ENCODE data around the gene HIVEP3.
A peak's percentile ranks its signal among the peaks of the same experiment; 100 is the strongest.

Gene HIVEP3

DNA sequence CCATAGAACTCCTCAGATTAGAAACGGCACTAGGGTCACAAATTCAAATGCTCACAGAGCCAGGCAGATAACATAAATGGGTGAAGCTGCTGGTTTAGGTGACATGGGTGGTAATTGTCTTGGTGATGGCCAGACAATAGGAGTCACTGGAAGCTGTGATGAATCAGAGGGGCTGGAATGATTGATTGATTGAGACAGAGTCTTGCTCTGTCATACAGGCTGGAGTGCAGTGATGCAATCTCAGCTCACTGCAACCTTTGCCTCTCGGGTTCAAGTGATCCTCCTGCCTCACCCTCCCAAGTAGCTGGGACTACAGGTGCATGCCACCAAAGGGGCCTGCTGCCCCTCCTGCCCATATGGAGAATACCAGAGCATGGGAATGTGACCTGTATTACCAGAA lies 63.0 kb downstream of the HIVEP3 start:
- DNase-seq (ENCODE audit: low read depth), result no peak
- no peak overlapping the region for H3K4me3 ChIP-seq (ENCODE audit: low read depth, low read length)
- TF ChIP-seq, protein P1, sequence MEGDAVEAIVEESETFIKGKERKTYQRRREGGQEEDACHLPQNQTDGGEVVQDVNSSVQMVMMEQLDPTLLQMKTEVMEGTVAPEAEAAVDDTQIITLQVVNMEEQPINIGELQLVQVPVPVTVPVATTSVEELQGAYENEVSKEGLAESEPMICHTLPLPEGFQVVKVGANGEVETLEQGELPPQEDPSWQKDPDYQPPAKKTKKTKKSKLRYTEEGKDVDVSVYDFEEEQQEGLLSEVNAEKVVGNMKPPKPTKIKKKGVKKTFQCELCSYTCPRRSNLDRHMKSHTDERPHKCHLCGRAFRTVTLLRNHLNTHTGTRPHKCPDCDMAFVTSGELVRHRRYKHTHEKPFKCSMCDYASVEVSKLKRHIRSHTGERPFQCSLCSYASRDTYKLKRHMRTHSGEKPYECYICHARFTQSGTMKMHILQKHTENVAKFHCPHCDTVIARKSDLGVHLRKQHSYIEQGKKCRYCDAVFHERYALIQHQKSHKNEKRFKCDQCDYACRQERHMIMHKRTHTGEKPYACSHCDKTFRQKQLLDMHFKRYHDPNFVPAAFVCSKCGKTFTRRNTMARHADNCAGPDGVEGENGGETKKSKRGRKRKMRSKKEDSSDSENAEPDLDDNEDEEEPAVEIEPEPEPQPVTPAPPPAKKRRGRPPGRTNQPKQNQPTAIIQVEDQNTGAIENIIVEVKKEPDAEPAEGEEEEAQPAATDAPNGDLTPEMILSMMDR (IDR thresholded peaks at IDR 0.05; ENCODE audit: insufficient read depth, low read depth, low read length, missing control alignments), result no peak

DNA sequence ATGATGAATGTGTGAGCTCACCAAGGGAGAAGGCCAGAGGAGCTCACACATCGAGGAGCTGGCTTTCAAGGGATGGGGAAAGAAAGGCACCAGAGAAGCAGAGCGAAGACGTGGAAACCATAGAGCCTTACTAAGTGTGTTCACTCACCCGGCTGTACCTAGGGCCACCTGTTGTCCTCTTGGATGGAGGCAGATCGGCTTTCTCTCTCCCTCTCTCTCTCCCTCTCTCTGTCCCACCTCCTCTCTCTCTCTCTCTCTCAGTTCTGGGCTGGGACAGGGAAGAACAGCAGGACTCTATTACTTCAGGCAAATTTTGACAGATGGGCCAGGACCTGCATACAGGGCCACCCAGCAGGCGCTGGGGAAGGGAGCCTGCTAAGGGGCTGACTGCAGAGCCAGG lies 64.8 kb downstream of the HIVEP3 start:
- no peak for DNase-seq (ENCODE audit: low read depth)
- TF ChIP-seq, protein P1 (IDR thresholded peaks at IDR 0.05; ENCODE audit: insufficient read depth, low read depth, low read length, missing control alignments), result no peak
- H3K4me3 ChIP-seq (ENCODE audit: low read depth, low read length), result no peak overlapping the region

DNA sequence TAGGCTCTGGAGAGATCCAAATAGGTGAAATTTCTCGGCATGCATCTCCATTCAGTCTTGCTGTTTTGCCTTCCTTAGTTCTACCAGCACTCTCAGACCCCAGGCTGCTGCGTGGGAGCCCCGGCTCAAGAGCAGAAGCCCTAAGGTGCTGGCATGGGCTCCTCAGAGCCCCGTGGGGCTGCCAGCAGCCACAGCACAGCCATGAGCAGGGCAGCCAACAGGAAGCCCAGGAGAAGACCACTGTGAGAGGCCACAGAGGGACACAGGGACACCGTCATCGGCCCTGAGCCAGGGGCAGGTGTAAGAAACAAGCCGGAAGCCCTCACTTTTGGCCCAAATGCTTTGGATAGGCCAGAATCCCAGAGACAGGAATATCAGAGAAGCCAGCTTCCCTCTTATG lies 66.6 kb downstream of the HIVEP3 start:
- no peak overlapping the region for H3K4me3 ChIP-seq (ENCODE audit: low read depth, low read length)
- TF ChIP-seq, protein P1 (IDR thresholded peaks at IDR 0.05; ENCODE audit: insufficient read depth, low read depth, low read length, missing control alignments), result no peak
- DNase-seq (ENCODE audit: low read depth), result no peak

GRCh38 chr1:41851589-41851988 lies 67.1 kb downstream of the HIVEP3 start:
- H3K4me3 ChIP-seq (ENCODE audit: low read depth, low read length), result no peak overlapping the region
- TF ChIP-seq, protein P1 (IDR thresholded peaks at IDR 0.05; ENCODE audit: insufficient read depth, low read depth, low read length, missing control alignments), result no peak
- DNase-seq (ENCODE audit: low read depth), result peak; percentile 21

DNA sequence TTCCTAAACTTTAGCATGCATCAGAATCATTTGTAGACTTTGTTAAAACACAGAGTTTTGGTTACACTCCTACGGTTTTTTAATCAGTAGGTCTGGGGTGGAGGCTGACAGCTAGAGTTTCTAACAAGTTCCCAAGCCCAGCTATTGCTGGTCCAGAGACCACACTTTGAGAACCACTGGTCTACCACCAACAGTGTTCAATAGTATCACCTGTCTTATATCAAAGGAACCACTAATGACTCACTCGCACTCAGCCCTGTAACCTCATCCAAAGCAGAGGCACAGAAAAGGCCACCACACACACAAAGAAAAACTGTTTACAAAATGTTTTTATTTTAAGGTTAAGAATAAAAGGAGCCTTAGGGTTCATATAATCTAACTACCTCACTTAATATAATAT lies 68.7 kb downstream of the HIVEP3 start:
- DNase-seq (ENCODE audit: low read depth), result no peak
- H3K4me3 ChIP-seq (ENCODE audit: low read depth, low read length), result no peak overlapping the region
- TF ChIP-seq, protein P1 (IDR thresholded peaks at IDR 0.05; ENCODE audit: insufficient read depth, low read depth, low read length, missing control alignments), result no peak

GRCh38 chr1:41849211-41849759 lies 69.4 kb downstream of the HIVEP3 start:
- no peak for DNase-seq (ENCODE audit: low read depth)
- TF ChIP-seq, protein P1 (IDR thresholded peaks at IDR 0.05; ENCODE audit: insufficient read depth, low read depth, low read length, missing control alignments), result no peak
- no peak overlapping the region for H3K4me3 ChIP-seq (ENCODE audit: low read depth, low read length)

Data from GM12865 (cell line).